Measurements from ENCODE around the gene SLC38A3. TPM values are rescaled to one million over a fixed set of nuclear protein-coding genes. Genes with fewer than 3 reads are reported as not detected.

The SLC38A3 gene
- total RNA-seq, 1 donor from 2014 or later = not detected

- intact Hi-C loops (cut with DNase I) = no loop called here
- no peak for TF ChIP-seq CTCF (IDR thresholded peaks at IDR 0.05)
- Histone ChIP-seq H3K27ac (peak overlapping the region; percentile 76), H3K27me3 (ENCODE audit: low read depth) (no peaks in the 10 kb centered on the region), H3K4me3 (no peak overlapping the region), H3K36me3 (peaks cover 15% of the 10 kb centered on the region), H3K9me3 (no peaks in the 10 kb centered on the region), H3K4me1 (peaks cover 65% of the 10 kb centered on the region)
- ATAC-seq (peak; percentile 37 to 38), DNase-seq (no peak)
Observed at GRCh38 chr3:50170689-50171088, 34.4 kb upstream of the SLC38A3 start.

- Histone ChIP-seq H3K27me3 (ENCODE audit: low read depth) (no peaks in the 10 kb centered on the region), H3K27ac (peak overlapping the region; percentile 75), H3K9me3 (no peaks in the 10 kb centered on the region), H3K4me1 (peaks cover 55% of the 10 kb centered on the region), H3K4me3 (no peak overlapping the region), H3K36me3 (peaks cover 21% of the 10 kb centered on the region)
- TF ChIP-seq CTCF (IDR thresholded peaks at IDR 0.05) = no peak
- intact Hi-C loops (cut with DNase I) = no loop called here
- no peak for DNase-seq
- ATAC-seq = peak; percentile 28 to 40
Observed at GRCh38 chr3:50171540-50172301, 33.4 kb upstream of the SLC38A3 start.

- intact Hi-C loops (cut with DNase I) = no loop called here
- no peak for DNase-seq
- H3K9me3 ChIP-seq = no peaks in the 10 kb centered on the region
- peaks cover 45% of the 10 kb centered on the region for H3K4me1 ChIP-seq
- H3K27me3 ChIP-seq (ENCODE audit: low read depth) = no peaks in the 10 kb centered on the region
- TF ChIP-seq CTCF (IDR thresholded peaks at IDR 0.05) = no peak
- H3K36me3 ChIP-seq = peaks cover 21% of the 10 kb centered on the region
- no peak overlapping the region for H3K27ac ChIP-seq
- no peak for ATAC-seq
- H3K4me3 ChIP-seq = no peak overlapping the region
Observed at GRCh38 chr3:50172626-50173220, 32.3 kb upstream of the SLC38A3 start.

GRCh38 chr3:50173685-50174516 lies 31.2 kb upstream of the SLC38A3 start:
- intact Hi-C loops (cut with DNase I) = no loop called here
- ATAC-seq = no peak
- Histone ChIP-seq H3K4me1 (peaks cover 33% of the 10 kb centered on the region), H3K4me3 (no peak overlapping the region), H3K27me3 (ENCODE audit: low read depth) (no peaks in the 10 kb centered on the region), H3K27ac (no peak overlapping the region), H3K36me3 (peaks cover 21% of the 10 kb centered on the region), H3K9me3 (no peaks in the 10 kb centered on the region)
- DNase-seq = no peak
- no peak for TF ChIP-seq CTCF (IDR thresholded peaks at IDR 0.05)

- TF ChIP-seq CTCF (IDR thresholded peaks at IDR 0.05) = no peak
- no peak overlapping the region for H3K4me3 ChIP-seq
- no peaks in the 10 kb centered on the region for H3K27me3 ChIP-seq (ENCODE audit: low read depth)
- no peak for ATAC-seq
- no peak for DNase-seq
- H3K27ac ChIP-seq = no peak overlapping the region
- no peaks in the 10 kb centered on the region for H3K9me3 ChIP-seq
- intact Hi-C loops (cut with DNase I) = no loop called here
- H3K4me1 ChIP-seq = peaks cover 27% of the 10 kb centered on the region
- H3K36me3 ChIP-seq = peaks cover 21% of the 10 kb centered on the region
Observed at GRCh38 chr3:50174517-50174895, 30.6 kb upstream of the SLC38A3 start.
